K562 (cell line): Measurements from ENCODE around the gene C10orf71. TPM values are rescaled to one million over a fixed set of nuclear protein-coding genes. Genes with fewer than 3 reads are reported as not detected.
A peak's percentile ranks its signal among the peaks of the same experiment; 100 is the strongest.

Experiments
- ETV1 ChIP-seq: fragments of 450-650 bp; conservative IDR thresholded peaks from 2 replicates; pipeline ENCODE4 v1.6.1; 2016; ENCODE audit warnings: missing genetic modification characterization, control low read depth, low read depth, missing compliant biosample characterization
- HDGF ChIP-seq: fragments of 450-650 bp; IDR thresholded peaks from 2 replicates; pipeline ENCODE4 v1.6.1; 2016
- L3MBTL2 ChIP-seq: fragments of 450-650 bp; IDR thresholded peaks from 2 replicates; pipeline ENCODE4 v1.6.1; 2016; ENCODE audit warnings: mild to moderate bottlenecking, moderate library complexity
- NBN ChIP-seq: fragments of 450-650 bp; IDR thresholded peaks from 2 replicates; pipeline ENCODE4 v1.6.1; 2016; ENCODE audit warnings: low read depth, mild to moderate bottlenecking
- NELFE ChIP-seq: IDR thresholded peaks from 2 replicates; pipeline ENCODE4 v1.6.1; 2011; ENCODE audit warnings: mild to moderate bottlenecking; ENCODE audit not compliant: insufficient read depth, insufficient read length
- NONO ChIP-seq, 2 experiments: fragments of 200-400 bp in 1 of 2; fragments of 450-650 bp in 1 of 2; formaldehyde crosslinking in 1 of 2; IDR thresholded peaks; 2 replicates each; pipeline ENCODE4 v1.6.1; 2017; ENCODE audit warnings: low read depth in 2 of 2, mild to moderate bottlenecking in 2 of 2, moderate library complexity in 2 of 2, low read length in 1 of 2
- NR2C2 ChIP-seq, 2 experiments: fragments of 200-800 bp in 1 of 2; sonication (Bioruptor generic) in 1 of 2; sonication (generic) in 1 of 2; formaldehyde crosslinking in 1 of 2; IDR thresholded peaks; 2 replicates each; pipeline versions ENCODE4 v1.6.1 to v1.8.0; 2016 to 2022; ENCODE audit warnings: mild to moderate bottlenecking in 1 of 2, missing compliant biosample characterization in 1 of 2, missing genetic modification characterization in 1 of 2, missing genetic modification reagents in 1 of 2
- PHF8 ChIP-seq: fragments of 200-600 bp; sonication (generic); IDR thresholded peaks from 2 replicates; pipeline ENCODE4 v1.6.1; 2012; ENCODE audit warnings: mixed run types, mild to moderate bottlenecking, inconsistent platforms, low read length, moderate library complexity, borderline replicate concordance
- SMARCE1 ChIP-seq: fragments of 450-650 bp; IDR thresholded peaks from 2 replicates; pipeline ENCODE4 v1.7.1; 2016; ENCODE audit warnings: mild to moderate bottlenecking
- SUPT5H ChIP-seq: fragments of 450-650 bp; IDR thresholded peaks from 2 replicates; pipeline ENCODE4 v1.6.1; 2016
- TAF7 ChIP-seq: fragments of 450-650 bp; IDR thresholded peaks from 2 replicates; pipeline ENCODE4 v1.6.1; 2016; ENCODE audit warnings: missing genetic modification characterization, missing compliant biosample characterization
- TAF9B ChIP-seq: fragments of 450-650 bp; IDR thresholded peaks from 2 replicates; pipeline ENCODE4 v1.6.1; 2018; ENCODE audit warnings: mild to moderate bottlenecking; ENCODE audit not compliant: partially characterized antibody
- TBL1XR1 ChIP-seq, 2 experiments: IDR thresholded peaks; 2 replicates each; pipeline ENCODE4 v1.6.1; 2012; ENCODE audit warnings: improper control_type of control experiment in 2 of 2, low read length in 2 of 2, mild to moderate bottlenecking in 1 of 2
- TBP ChIP-seq: optimal IDR thresholded peaks from 2 replicates; pipeline ENCODE3; 2011; ENCODE audit warnings: low read depth, low read length, improper control_type of control experiment
- ZNF24 ChIP-seq: fragments of 450-650 bp; IDR thresholded peaks from 2 replicates; pipeline ENCODE4 v1.6.1; 2016
- ZNF778 ChIP-seq: fragments of 450-650 bp; formaldehyde crosslinking; IDR thresholded peaks from 2 replicates; pipeline ENCODE4 v1.4.0; 2020; ENCODE audit warnings: mild to moderate bottlenecking, moderate library complexity
- polyA plus RNA-seq, 8 experiments: library from polyadenylated mRNA; depleted of rRNA in 4 of 8; stranded (reverse) in 5 of 8; unstranded in 3 of 8; fragments of >200 nt; fragmentation: Nextera tagmentation in 2 of 8; fragmentation: Illumina TruSeq in 1 of 8; extraction: Ambion mirVana in 2 of 8; extraction: Trizol in 1 of 8; gene quantifications; 2 replicates each; pipeline versions ENCODE4 v1.2.1 to v1.2.3, GENCODE V29; 2011 to 2014; ENCODE audit warnings: inconsistent platforms in 1 of 8, missing spikeins in 1 of 8
- total RNA-seq, 7 experiments: library from RNA; depleted of rRNA in 6 of 7; stranded (reverse); fragments of >200 nt in 6 of 7; fragmentation: Illumina TruSeq in 2 of 7; extraction: Trizol in 2 of 7; gene quantifications; 2 replicates each; pipeline versions ENCODE4 v1.2.1 to v1.2.3, GENCODE V29; 2011 to 2021; ENCODE audit warnings: low replicate concordance in 1 of 7
- TF ChIP-seq, protein P1 (sequence below), 2 experiments: fragments of 250-450 bp in 1 of 2; fragments of 450-650 bp in 1 of 2; sonication (Bioruptor Pico) in 1 of 2; IDR thresholded peaks; 2 replicates each; pipeline versions ENCODE4 v1.6.1 to v1.8.0; 2016 to 2021; ENCODE audit warnings: mild to moderate bottlenecking in 2 of 2, moderate library complexity in 2 of 2, missing compliant biosample characterization in 1 of 2, missing genetic modification characterization in 1 of 2
- TF ChIP-seq, protein P2 (sequence below): conservative IDR thresholded peaks from 2 replicates; pipeline ENCODE4 v1.6.1; 2011; ENCODE audit warnings: low read depth, mild to moderate bottlenecking, low read length; ENCODE audit not compliant: control insufficient read depth
- TF ChIP-seq, protein P3 (sequence below): fragments of 450-650 bp; IDR thresholded peaks from 2 replicates; pipeline ENCODE4 v1.6.1; 2017; ENCODE audit warnings: antibody characterized with exemption, mild to moderate bottlenecking

Gene C10orf71
- total and polyA plus RNA-seq, 9 of the 15 experiments (the other 6 are each of a cell fraction or from before 2014, with no cell fraction given), result 0.06 to 4.5 (median 1.3) TPM

DNA sequence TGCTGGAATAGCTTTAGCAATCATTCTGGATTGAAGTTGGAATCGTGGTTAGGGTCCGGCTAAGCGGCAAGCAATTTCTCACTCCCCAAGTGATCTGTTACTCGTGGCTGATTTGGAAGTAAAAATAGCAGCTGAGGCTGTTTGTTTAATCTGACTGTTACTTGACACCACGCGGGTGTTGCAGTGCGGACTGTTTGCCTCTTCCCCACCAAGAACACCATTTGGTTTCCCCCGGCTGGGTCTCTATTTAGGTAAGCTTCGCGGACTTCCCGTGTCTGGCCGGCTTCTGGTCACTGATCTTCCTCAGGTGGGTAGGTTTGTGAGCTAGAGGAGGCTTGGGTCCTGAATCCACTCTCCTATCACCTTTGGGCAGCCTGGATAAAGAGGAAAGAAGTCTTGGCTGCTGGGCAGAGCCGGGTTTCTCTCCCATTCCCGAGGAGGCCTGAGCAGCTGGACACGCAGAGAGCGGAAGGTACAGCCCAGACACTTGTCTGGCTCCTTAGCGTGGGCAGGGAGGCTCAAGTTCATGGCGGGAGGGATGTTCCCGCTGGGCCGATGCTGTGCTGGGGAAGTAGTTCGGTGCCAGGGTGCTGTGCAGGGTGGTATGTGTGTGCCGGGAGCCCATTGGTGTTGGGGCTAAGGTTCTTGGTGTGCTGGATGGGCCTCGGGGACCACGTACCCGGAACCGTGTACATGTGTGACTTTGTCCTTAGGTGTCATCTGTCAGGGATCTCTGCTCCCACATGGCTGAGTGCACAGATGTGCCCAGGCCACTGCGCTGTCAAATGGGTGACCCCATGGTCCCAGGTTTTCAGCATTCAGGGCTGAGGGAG, at the start of gene C10orf71 (continued):
- TF ChIP-seq, protein P1, sequence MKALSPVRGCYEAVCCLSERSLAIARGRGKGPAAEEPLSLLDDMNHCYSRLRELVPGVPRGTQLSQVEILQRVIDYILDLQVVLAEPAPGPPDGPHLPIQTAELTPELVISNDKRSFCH (CRISPR knock-in tag; IDR thresholded peaks at IDR 0.05), result no peak
- TF ChIP-seq, protein P1 (tag; IDR thresholded peaks at IDR 0.05), result peak; percentile 74; the same call in 1 of the 2 replicates
- TF ChIP-seq TBL1XR1 (IDR thresholded peaks at IDR 0.05; ENCODE audit: low read length in 2 of 2) (0 out of 4 replicates have a peak, but pooled peaks of 1 of the 2 experiments have one; percentile 4), ETV1 (peak; percentile 40), NR2C2 (CRISPR knock-in tag; IDR thresholded peaks at IDR 0.05) (no peak), NR2C2 (tag; IDR thresholded peaks at IDR 0.05) (peak; percentile 47; the same call in 1 of the 2 replicates), NBN (peak; percentile 20; the same call in 1 of the 2 replicates), PHF8 (peak; percentile 49; the same call in 1 of the 2 replicates), L3MBTL2 (peak; percentile 63), HDGF (no peak), SMARCE1 (no peak; the same call in 1 of the 2 replicates), ZNF778 (no peak), ZNF24 (no peak), TAF9B (peak; percentile 54), NELFE (no peak), NONO (IDR thresholded peaks at IDR 0.05; ENCODE audit: low read depth in 2 of 2, low read length in 1 of 2) (no peak), TBP (peak; percentile 60), SUPT5H (peak; percentile 43; the same call in 1 of the 2 replicates), TAF7 (tag) (peak; percentile 45; the same call in 1 of the 2 replicates)
- TF ChIP-seq, protein P2, sequence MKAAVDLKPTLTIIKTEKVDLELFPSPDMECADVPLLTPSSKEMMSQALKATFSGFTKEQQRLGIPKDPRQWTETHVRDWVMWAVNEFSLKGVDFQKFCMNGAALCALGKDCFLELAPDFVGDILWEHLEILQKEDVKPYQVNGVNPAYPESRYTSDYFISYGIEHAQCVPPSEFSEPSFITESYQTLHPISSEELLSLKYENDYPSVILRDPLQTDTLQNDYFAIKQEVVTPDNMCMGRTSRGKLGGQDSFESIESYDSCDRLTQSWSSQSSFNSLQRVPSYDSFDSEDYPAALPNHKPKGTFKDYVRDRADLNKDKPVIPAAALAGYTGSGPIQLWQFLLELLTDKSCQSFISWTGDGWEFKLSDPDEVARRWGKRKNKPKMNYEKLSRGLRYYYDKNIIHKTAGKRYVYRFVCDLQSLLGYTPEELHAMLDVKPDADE, result 0 out of 2 replicates have a peak, but pooled peaks have one; percentile 35
- TF ChIP-seq, protein P3, sequence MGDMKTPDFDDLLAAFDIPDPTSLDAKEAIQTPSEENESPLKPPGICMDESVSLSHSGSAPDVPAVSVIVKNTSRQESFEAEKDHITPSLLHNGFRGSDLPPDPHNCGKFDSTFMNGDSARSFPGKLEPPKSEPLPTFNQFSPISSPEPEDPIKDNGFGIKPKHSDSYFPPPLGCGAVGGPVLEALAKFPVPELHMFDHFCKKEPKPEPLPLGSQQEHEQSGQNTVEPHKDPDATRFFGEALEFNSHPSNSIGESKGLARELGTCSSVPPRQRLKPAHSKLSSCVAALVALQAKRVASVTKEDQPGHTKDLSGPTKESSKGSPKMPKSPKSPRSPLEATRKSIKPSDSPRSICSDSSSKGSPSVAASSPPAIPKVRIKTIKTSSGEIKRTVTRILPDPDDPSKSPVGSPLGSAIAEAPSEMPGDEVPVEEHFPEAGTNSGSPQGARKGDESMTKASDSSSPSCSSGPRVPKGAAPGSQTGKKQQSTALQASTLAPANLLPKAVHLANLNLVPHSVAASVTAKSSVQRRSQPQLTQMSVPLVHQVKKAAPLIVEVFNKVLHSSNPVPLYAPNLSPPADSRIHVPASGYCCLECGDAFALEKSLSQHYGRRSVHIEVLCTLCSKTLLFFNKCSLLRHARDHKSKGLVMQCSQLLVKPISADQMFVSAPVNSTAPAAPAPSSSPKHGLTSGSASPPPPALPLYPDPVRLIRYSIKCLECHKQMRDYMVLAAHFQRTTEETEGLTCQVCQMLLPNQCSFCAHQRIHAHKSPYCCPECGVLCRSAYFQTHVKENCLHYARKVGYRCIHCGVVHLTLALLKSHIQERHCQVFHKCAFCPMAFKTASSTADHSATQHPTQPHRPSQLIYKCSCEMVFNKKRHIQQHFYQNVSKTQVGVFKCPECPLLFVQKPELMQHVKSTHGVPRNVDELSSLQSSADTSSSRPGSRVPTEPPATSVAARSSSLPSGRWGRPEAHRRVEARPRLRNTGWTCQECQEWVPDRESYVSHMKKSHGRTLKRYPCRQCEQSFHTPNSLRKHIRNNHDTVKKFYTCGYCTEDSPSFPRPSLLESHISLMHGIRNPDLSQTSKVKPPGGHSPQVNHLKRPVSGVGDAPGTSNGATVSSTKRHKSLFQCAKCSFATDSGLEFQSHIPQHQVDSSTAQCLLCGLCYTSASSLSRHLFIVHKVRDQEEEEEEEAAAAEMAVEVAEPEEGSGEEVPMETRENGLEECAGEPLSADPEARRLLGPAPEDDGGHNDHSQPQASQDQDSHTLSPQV, result peak; percentile 96
